ENCODE results near the gene NOL6.

NOL6 gene

GRCh38 chr9:33418090-33418489 is 55.6 kb downstream of the NOL6 start:
- Histone ChIP-seq H3K4me3 (no peak overlapping the region), H3K27me3 (peaks cover 0 to 20% of the 10 kb centered on the region in 2 donors), H3K27ac (no peak overlapping the region), H3K36me3 (no peaks in the 10 kb centered on the region), H3K4me1 (peaks cover 0 to 14% (median 3%) of the 10 kb centered on the region in 4 donors), H3K9me3 (no peaks in the 10 kb centered on the region)
- intact Hi-C loops (cut with DNase I; ENCODE audit: low total_unique reads): loop anchor here (5.0 kb wide), 1 partner anchor 41 kb away; no protein-coding TSS in a partner anchor
- TF ChIP-seq CTCF (IDR thresholded peaks at IDR 0.05): no peak
- no peak for DNase-seq

DNA sequence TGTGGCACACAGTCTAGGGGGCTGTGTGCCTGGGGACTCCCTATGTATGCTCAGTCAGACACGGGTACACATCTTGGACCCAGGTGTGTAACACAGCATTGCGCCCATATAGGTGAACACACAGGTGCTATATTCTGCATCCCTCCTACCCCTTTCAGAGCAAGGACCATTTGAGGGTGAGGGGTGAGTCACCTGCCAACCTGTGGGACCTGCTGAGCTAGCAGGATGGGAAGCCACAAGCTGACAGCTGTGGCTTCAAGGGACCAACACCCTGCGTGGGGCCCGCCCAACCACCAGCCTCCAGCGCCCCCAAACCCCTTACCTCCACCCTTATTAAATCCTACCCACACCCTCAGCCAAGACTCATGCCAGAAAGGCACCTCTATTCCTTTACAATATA is 56.7 kb downstream of the NOL6 start:
- intact Hi-C loops (cut with DNase I; ENCODE audit: low total_unique reads): loop anchor here (5.0 kb wide), 1 partner anchor 40 kb away; no protein-coding TSS in a partner anchor
- H3K27me3 ChIP-seq: peaks cover 0 to 20% of the 10 kb centered on the region in 2 donors
- no peak overlapping the region for H3K27ac ChIP-seq
- no peaks in the 10 kb centered on the region for H3K9me3 ChIP-seq
- no peak overlapping the region for H3K4me3 ChIP-seq
- H3K4me1 ChIP-seq: peaks cover 0 to 14% (median 3%) of the 10 kb centered on the region in 4 donors
- H3K36me3 ChIP-seq: no peaks in the 10 kb centered on the region
- TF ChIP-seq CTCF (IDR thresholded peaks at IDR 0.05): no peak
- DNase-seq: no peak

GRCh38 chr9:33415501-33416038 is 58.2 kb downstream of the NOL6 start:
- peak; percentile 77 to 78 for TF ChIP-seq CTCF (IDR thresholded peaks at IDR 0.05)
- Histone ChIP-seq H3K27me3 (peaks cover 0 to 20% of the 10 kb centered on the region in 2 donors), H3K4me1 (peaks cover 0 to 14% (median 3%) of the 10 kb centered on the region in 4 donors), H3K27ac (no peak overlapping the region), H3K4me3 (no peak overlapping the region), H3K9me3 (no peaks in the 10 kb centered on the region), H3K36me3 (no peaks in the 10 kb centered on the region)
- intact Hi-C loops (cut with DNase I; ENCODE audit: low total_unique reads): loop anchor here (5.0 kb wide), 1 partner anchor 38 kb away; no protein-coding TSS in a partner anchor
- peak; percentile 68 to 76 for DNase-seq

DNA sequence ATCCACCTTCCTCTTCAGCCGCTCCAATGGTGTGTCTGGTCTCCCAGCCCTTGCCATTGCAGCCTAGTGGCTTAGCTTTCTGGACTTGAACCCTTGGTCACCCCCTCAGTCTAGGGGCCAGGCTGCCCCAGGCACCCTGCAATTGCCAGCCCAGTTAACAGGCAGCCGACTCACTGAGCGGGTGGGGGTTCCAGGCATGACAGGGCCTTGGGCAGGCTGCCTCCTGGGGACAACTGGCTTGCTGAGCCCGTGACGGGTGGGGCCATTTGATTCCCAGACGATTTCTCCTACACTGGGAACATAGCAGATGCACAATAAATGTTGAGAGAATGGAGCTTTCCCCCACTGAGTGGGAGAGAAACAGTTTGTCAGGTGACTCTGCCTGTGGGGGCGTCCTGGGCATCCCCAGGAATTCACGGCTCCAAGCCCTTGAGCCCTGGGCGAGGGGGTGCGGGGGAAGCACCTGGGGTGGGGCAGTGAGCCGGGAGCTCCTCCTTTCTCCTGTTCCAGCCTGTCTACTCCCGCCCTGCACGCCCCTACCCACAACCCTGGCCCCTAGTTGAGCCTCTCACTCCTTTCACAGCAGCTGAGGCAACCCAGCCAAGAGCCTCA is 58.7 kb downstream of the NOL6 start:
- no peak for DNase-seq
- no peak for TF ChIP-seq CTCF (IDR thresholded peaks at IDR 0.05)
- H3K36me3 ChIP-seq: no peaks in the 10 kb centered on the region
- peaks cover 0 to 14% (median 3%) of the 10 kb centered on the region in 4 donors for H3K4me1 ChIP-seq
- intact Hi-C loops (cut with DNase I; ENCODE audit: low total_unique reads): loop anchor here (5.0 kb wide), 1 partner anchor 38 kb away; no protein-coding TSS in a partner anchor
- H3K27me3 ChIP-seq: peaks cover 0 to 20% of the 10 kb centered on the region in 2 donors
- no peak overlapping the region for H3K27ac ChIP-seq
- no peak overlapping the region for H3K4me3 ChIP-seq
- no peaks in the 10 kb centered on the region for H3K9me3 ChIP-seq

DNA sequence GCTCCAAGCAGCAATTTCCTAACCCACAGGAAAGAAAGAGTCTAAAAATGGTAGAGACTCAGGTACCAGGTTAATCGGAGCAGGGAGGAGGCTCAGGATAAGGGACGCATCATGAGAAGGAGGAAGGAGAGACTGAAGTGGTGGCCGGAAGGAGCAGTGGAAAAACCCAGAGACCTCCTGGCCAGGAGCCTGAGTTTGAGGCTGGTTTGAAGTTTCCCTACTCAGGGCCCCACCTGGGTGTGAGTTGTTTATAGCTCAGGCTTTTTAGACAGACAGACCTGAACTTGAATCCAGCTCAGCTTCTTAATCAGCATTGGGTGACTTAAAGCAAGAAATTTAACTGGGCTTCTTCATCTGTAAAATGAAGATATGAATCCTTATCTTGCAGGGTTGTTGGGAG is 59.5 kb downstream of the NOL6 start:
- no peak overlapping the region for H3K27ac ChIP-seq

More for the DNA sequence above, 59.5 kb downstream of the NOL6 start:
- no peaks in the 10 kb centered on the region for H3K36me3 ChIP-seq
- H3K4me3 ChIP-seq: no peak overlapping the region
- intact Hi-C loops (cut with DNase I; ENCODE audit: low total_unique reads): no loop called here
- H3K9me3 ChIP-seq: no peaks in the 10 kb centered on the region
- DNase-seq: no peak
- no peak for TF ChIP-seq CTCF (IDR thresholded peaks at IDR 0.05)
- H3K4me1 ChIP-seq: peaks cover 0 to 14% (median 3%) of the 10 kb centered on the region in 4 donors
- peaks cover 0 to 20% of the 10 kb centered on the region in 2 donors for H3K27me3 ChIP-seq

Measured in tibial artery (tissue), 4 donors.